ENCODE data around the gene CNTNAP2. TPM values are rescaled to one million over a fixed set of nuclear protein-coding genes. Genes with fewer than 3 reads are reported as not detected.

The CNTNAP2 gene
- total RNA-seq, 1 experiment from 2014 or later = 60.0 TPM

- Histone ChIP-seq H3K9me3 (ENCODE audit: low read depth, low read length, poor library complexity, severe bottlenecking) (peaks cover 22% of the 10 kb centered on the region), H3K36me3 (ENCODE audit: insufficient read depth, low read length, poor library complexity, severe bottlenecking) (no peaks in the 10 kb centered on the region), H3K27me3 (replicated peaks; ENCODE audit: insufficient read depth, low read depth, low read length, poor library complexity) (no peaks in the 10 kb centered on the region), H3K27ac (ENCODE audit: low read depth, low read length, poor library complexity, severe bottlenecking) (no peak overlapping the region), H3K4me3 (ENCODE audit: low read depth, low read length, poor library complexity, severe bottlenecking) (no peak overlapping the region), H3K4me1 (ENCODE audit: insufficient read depth, low read length, poor library complexity, severe bottlenecking) (no peaks in the 10 kb centered on the region)
- TF ChIP-seq, protein P1, sequence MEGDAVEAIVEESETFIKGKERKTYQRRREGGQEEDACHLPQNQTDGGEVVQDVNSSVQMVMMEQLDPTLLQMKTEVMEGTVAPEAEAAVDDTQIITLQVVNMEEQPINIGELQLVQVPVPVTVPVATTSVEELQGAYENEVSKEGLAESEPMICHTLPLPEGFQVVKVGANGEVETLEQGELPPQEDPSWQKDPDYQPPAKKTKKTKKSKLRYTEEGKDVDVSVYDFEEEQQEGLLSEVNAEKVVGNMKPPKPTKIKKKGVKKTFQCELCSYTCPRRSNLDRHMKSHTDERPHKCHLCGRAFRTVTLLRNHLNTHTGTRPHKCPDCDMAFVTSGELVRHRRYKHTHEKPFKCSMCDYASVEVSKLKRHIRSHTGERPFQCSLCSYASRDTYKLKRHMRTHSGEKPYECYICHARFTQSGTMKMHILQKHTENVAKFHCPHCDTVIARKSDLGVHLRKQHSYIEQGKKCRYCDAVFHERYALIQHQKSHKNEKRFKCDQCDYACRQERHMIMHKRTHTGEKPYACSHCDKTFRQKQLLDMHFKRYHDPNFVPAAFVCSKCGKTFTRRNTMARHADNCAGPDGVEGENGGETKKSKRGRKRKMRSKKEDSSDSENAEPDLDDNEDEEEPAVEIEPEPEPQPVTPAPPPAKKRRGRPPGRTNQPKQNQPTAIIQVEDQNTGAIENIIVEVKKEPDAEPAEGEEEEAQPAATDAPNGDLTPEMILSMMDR (conservative IDR thresholded peaks at IDR 0.05; ENCODE audit: low read depth, low read length) = no peak
- no peak for TF ChIP-seq EZH2 (IDR thresholded peaks at IDR 0.05; ENCODE audit: borderline replicate concordance, low read depth, low read length, poor library complexity, severe bottlenecking)
- BruUV-seq (replicated peaks) = no TSS peak
- POLR2A ChIA-PET (ENCODE audit: low non-redundant PET) = no interaction called here
- intact Hi-C loops (cut with micrococcal nuclease; ENCODE audit: unreplicated experiment) = no loop called here
- no peak for DNase-seq (ENCODE audit: low spot score)
- CTCF ChIA-PET = no interaction called here
These were observed 387.2 kb downstream of the CNTNAP2 start for GRCh38 chr7:146503844-146504243.

DNA sequence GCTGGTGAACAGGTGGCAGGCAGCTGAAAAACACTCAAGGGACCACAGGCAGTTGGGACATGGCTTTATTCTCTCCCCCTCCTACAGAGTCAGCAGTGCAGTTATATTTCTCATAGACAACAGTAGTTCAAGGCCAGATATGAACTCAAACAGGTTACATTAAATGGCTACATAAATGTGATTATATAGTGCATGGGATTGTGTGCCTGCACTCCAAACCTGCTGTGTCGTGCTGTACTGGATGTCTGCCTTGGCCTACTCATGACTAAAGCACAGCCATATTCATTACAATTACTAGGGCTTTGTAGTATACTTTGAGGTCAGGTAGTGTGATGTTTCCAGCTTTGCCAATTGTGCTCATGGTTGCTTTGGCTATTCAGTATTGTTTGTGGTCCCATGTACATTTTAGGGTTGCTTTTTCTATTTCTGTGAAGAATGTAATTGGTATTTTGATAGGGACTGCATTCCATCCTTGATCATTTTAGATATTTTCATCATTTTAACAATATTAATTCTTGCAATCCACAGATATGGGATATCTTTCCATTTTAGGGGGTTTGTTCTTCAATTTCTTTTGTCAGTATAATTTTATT, 393.6 kb downstream of the CNTNAP2 start:
- intact Hi-C loops (cut with micrococcal nuclease; ENCODE audit: unreplicated experiment) = no loop called here
- no peak for DNase-seq (ENCODE audit: low spot score)
- ChIA-PET CTCF (no interaction called here), POLR2A (ENCODE audit: low non-redundant PET) (no interaction called here)
- TF ChIP-seq EZH2 (IDR thresholded peaks at IDR 0.05; ENCODE audit: borderline replicate concordance, low read depth, low read length, poor library complexity, severe bottlenecking) = no peak
- TF ChIP-seq, protein P1 (conservative IDR thresholded peaks at IDR 0.05; ENCODE audit: low read depth, low read length) = no peak
- Histone ChIP-seq H3K27me3 (replicated peaks; ENCODE audit: insufficient read depth, low read depth, low read length, poor library complexity) (no peaks in the 10 kb centered on the region), H3K4me3 (ENCODE audit: low read depth, low read length, poor library complexity, severe bottlenecking) (no peak overlapping the region), H3K27ac (ENCODE audit: low read depth, low read length, poor library complexity, severe bottlenecking) (no peak overlapping the region), H3K9me3 (ENCODE audit: low read depth, low read length, poor library complexity, severe bottlenecking) (peaks cover 20% of the 10 kb centered on the region), H3K4me1 (ENCODE audit: insufficient read depth, low read length, poor library complexity, severe bottlenecking) (no peaks in the 10 kb centered on the region), H3K36me3 (ENCODE audit: insufficient read depth, low read length, poor library complexity, severe bottlenecking) (no peaks in the 10 kb centered on the region)
- no TSS peak for BruUV-seq (replicated peaks)

- CTCF ChIA-PET = no interaction called here
These were observed 397.7 kb downstream of the CNTNAP2 start for GRCh38 chr7:146514304-146514703.

More at GRCh38 chr7:146514304-146514703, 397.7 kb downstream of the CNTNAP2 start:
- TF ChIP-seq, protein P1 (conservative IDR thresholded peaks at IDR 0.05; ENCODE audit: low read depth, low read length) = no peak
- TF ChIP-seq EZH2 (IDR thresholded peaks at IDR 0.05; ENCODE audit: borderline replicate concordance, low read depth, low read length, poor library complexity, severe bottlenecking) = no peak
- Histone ChIP-seq H3K36me3 (ENCODE audit: insufficient read depth, low read length, poor library complexity, severe bottlenecking) (no peaks in the 10 kb centered on the region), H3K9me3 (ENCODE audit: low read depth, low read length, poor library complexity, severe bottlenecking) (peaks cover 17% of the 10 kb centered on the region), H3K4me1 (ENCODE audit: insufficient read depth, low read length, poor library complexity, severe bottlenecking) (no peaks in the 10 kb centered on the region), H3K27me3 (replicated peaks; ENCODE audit: insufficient read depth, low read depth, low read length, poor library complexity) (no peaks in the 10 kb centered on the region), H3K27ac (ENCODE audit: low read depth, low read length, poor library complexity, severe bottlenecking) (no peak overlapping the region), H3K4me3 (ENCODE audit: low read depth, low read length, poor library complexity, severe bottlenecking) (no peak overlapping the region)
- BruUV-seq (replicated peaks) = no TSS peak
- DNase-seq (ENCODE audit: low spot score) = no peak
- intact Hi-C loops (cut with micrococcal nuclease; ENCODE audit: unreplicated experiment) = no loop called here
- POLR2A ChIA-PET (ENCODE audit: low non-redundant PET) = no interaction called here
